ENCODE results near the gene IGFALS. TPM values are rescaled to one million over a fixed set of nuclear protein-coding genes. Genes with fewer than 3 reads are reported as not detected.
A peak's percentile ranks its signal among the peaks of the same experiment; 100 is the strongest.

IGFALS gene
- total and polyA plus RNA-seq, 2 of the 4 experiments (the other 2 are of a cell fraction): not detected

DNA sequence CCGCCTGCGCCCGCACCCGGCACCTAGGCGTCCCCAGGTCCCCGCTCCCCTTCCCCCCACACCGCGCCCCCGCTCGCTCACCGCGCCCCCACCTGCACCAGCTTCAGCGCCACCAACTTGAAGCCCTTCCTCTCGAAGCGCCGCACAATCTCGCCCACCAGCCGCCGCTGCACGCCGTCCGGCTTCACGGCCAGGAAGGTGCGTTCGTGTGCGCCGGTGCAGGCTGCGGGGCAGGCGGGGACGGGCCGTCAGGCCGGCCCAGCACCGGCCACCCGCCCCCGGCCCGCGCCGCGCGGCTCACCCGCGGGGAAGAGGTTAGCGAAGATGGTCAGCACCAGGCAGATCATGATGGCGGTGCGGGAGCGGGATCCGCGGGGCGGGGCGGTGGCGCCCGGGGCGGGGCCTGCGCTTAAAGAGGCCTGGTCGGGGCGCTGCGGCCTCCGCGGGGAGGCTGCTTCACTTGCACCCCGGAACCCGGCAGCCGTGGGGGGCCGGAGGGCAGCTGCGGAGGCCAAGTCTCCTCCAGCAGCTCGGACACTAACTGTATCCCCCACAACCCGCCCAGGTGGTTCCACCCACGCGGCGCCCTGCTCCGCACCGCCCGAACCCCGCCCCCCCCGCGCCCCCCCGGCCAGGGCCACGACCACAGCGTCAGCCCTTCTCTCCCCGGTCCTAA lies 22.2 kb downstream of the IGFALS start, which contains the start of gene NME3:
NME3 (minus strand) TSS at position 356 of the 676 bp plus-strand sequence; CDS start at position 347, 9 bp downstream.
- H3K14ac ChIP-seq (replicated peaks; ENCODE audit: low read depth, low read length): no peak within 1 kb of the TSS
- no peak within 1 kb of the TSS for H2BK15ac ChIP-seq (ENCODE audit: low read depth, low read length)
- peak within 1 kb of the TSS; percentile 93 for H3K4me3 ChIP-seq (ENCODE audit: insufficient read depth, low read depth, low read length)
- 0% methylated on average over 24 of the region's 79 CpGs; no CpG with 5 or more reads in 1 of the 2 experiments for WGBS, 2 experiments (ENCODE audit: extremely low coverage in 2 of 2, insufficient read length in 1 of 2)
- ChIA-PET CTCF (no interaction called here), POLR2A (ENCODE audit: unreplicated experiment) (no interaction called here)
- H3K36me3 ChIP-seq (ENCODE audit: control insufficient read depth, insufficient read depth, low read length): peaks cover 33% of the 10 kb centered on the region
- no peaks in the 10 kb centered on the region for H3K9me3 ChIP-seq (ENCODE audit: control insufficient read depth, insufficient read depth, low read length)
- H3K18ac ChIP-seq (ENCODE audit: low read depth, low read length): no peak within 1 kb of the TSS
- peak within 1 kb of the TSS; percentile 77 for H2BK5ac ChIP-seq (ENCODE audit: low read depth, low read length, poor library complexity, severe bottlenecking)
- peak within 1 kb of the TSS; percentile 88 for H3K9ac ChIP-seq (ENCODE audit: low read depth, low read length)
- H2AK9ac ChIP-seq (replicated peaks; ENCODE audit: low read depth, low read length, poor library complexity): peak within 1 kb of the TSS; percentile 94
- peak within 1 kb of the TSS; percentile 94 for H2AFZ ChIP-seq (replicated peaks; ENCODE audit: low read length, poor library complexity)
- H4K20me1 ChIP-seq (ENCODE audit: insufficient read depth, low read length): peaks cover 28% of the 10 kb centered on the region
- no peak within 1 kb of the TSS for H2BK20ac ChIP-seq (ENCODE audit: low read depth, low read length)
- H3K27me3 ChIP-seq (ENCODE audit: control insufficient read depth, insufficient read depth, low read length): no peaks in the 10 kb centered on the region
- peaks cover 13% of the 10 kb centered on the region for H3K4me1 ChIP-seq (ENCODE audit: control insufficient read depth, insufficient read depth, low read length)
- 0 out of 2 replicates have a peak within 1 kb of the TSS, but pooled peaks have one; percentile 10 for H3K56ac ChIP-seq (ENCODE audit: extremely low read depth, insufficient read depth, low read length)
- H3K23ac ChIP-seq (ENCODE audit: low read depth, low read length): peak within 1 kb of the TSS; percentile 10
- dilution Hi-C loops (cut with HindIII; ENCODE audit: low sequenced_read_pairs, unreplicated experiment): no loop called here
- H3K4ac ChIP-seq (ENCODE audit: low read depth, low read length): peak within 1 kb of the TSS; percentile 85
- peak; percentile 56 for DNase-seq
- H3K79me1 ChIP-seq (ENCODE audit: low read depth in 1 of 2, low read length in 2 of 2): peaks cover 12 to 49% of the 10 kb centered on the region in 2 experiments
- H2BK120ac ChIP-seq (ENCODE audit: low read depth, low read length): no peak within 1 kb of the TSS
- BruUV-seq (replicated peaks): no TSS peak
- peak within 1 kb of the TSS; percentile 61 to 92; a peak in 3 of 4 replicates for H4K8ac ChIP-seq (ENCODE audit: low read depth in 2 of 2, low read length in 2 of 2)
- H4K5ac ChIP-seq (ENCODE audit: low read depth, low read length): peak within 1 kb of the TSS; percentile 53; the same call in 1 of the 2 replicates
- intact Hi-C loops (cut with micrococcal nuclease): no loop called here
- peak within 1 kb of the TSS; percentile 85 for H3K27ac ChIP-seq (ENCODE audit: insufficient read depth, low read length)
- ATAC-seq (ENCODE audit: low read depth): peak; percentile 69
- H2AK5ac ChIP-seq (ENCODE audit: low read depth, low read length): peak within 1 kb of the TSS; percentile 93
- H4K91ac ChIP-seq (ENCODE audit: insufficient read depth, low read depth, low read length): peak within 1 kb of the TSS; percentile 23; the same call in 1 of the 2 replicates
- peak within 1 kb of the TSS; percentile 90 for H3K4me2 ChIP-seq (ENCODE audit: low read depth, low read length)
- in situ Hi-C loops (cut with MboI; ENCODE audit: low sequenced_read_pairs): no loop called here
- H3K9me1 ChIP-seq (ENCODE audit: insufficient read depth, low read length): 0 out of 2 replicates have a peak, but pooled peaks cover 3% of the 10 kb centered on the region
- TF ChIP-seq RAD21 (IDR thresholded peaks at IDR 0.05; ENCODE audit: low read length) (no peak), SMC3 (IDR thresholded peaks at IDR 0.05; ENCODE audit: low read depth, low read length) (no peak), POLR2A (IDR thresholded peaks at IDR 0.05; ENCODE audit: low read depth, low read length) (no peak), FOS (IDR thresholded peaks at IDR 0.05; ENCODE audit: low read depth, low read length) (no peak), MAZ (IDR thresholded peaks at IDR 0.05; ENCODE audit: borderline replicate concordance, low read depth, low read length) (peak; percentile 27; the same call in 1 of the 2 replicates), MXI1 (IDR thresholded peaks at IDR 0.05; ENCODE audit: borderline replicate concordance, low read depth, low read length) (peak; percentile 17; the same call in 1 of the 2 replicates), RFX5 (IDR thresholded peaks at IDR 0.05; ENCODE audit: low read depth, low read length) (no peak)
